AG04449 (cell line): ENCODE data around the gene TNKS1BP1.

Source experiments
- CTCF ChIA-PET: fragments of 350-600 bp; formaldehyde crosslinking; extraction: SDS; loops from one replicate; lab custom pipeline; 2021; ENCODE audit warnings: antibody characterized with exemption; lab: Yijun Ruan, JAX
- POLR2A ChIA-PET: fragments of 400-600, 350-600 bp; formaldehyde crosslinking; extraction: SDS; loops from one replicate; lab custom pipeline; 2020; ENCODE audit warnings: antibody characterized with exemption, inconsistent platforms; lab: Yijun Ruan, JAX
- DNase-seq: peaks from one replicate; pipeline ENCODE4 v3.0.0-alpha.2; 2010; ENCODE audit warnings: low read depth, low spot score
- H3K4me3 ChIP-seq: 2 replicates; pipeline ENCODE4 v1.5.1; 2011; ENCODE audit warnings: low read depth, mild to moderate bottlenecking, control low read depth, low read length
- CTCF ChIP-seq: IDR thresholded peaks from one replicate; pipeline ENCODE4 v1.5.1; 2011; ENCODE audit warnings: mild to moderate bottlenecking, moderate library complexity, low read length, control low read depth, inconsistent platforms; ENCODE audit not compliant: insufficient read depth; ENCODE audit errors: missing control alignments

TNKS1BP1 gene

GRCh38 chr11:57303990-57304579 lies 20.7 kb downstream of the TNKS1BP1 start:
- ChIA-PET CTCF (interaction anchor here (1.1 to 1.8 kb wide), 2 partner anchors 9 to 26 kb away, joined by 4 to 10 read pairs; no protein-coding TSS in a partner anchor), POLR2A (interaction anchor here (0.8 to 2.5 kb wide), 5 partner anchors 8 to 43 kb away, joined by 3 to 6 read pairs (median 5); partner anchors contain the start of genes SSRP1 and TNKS1BP1)
- no peak for TF ChIP-seq CTCF
- H3K4me3 ChIP-seq = no peak overlapping the region
- no peak for DNase-seq

- CTCF ChIA-PET = interaction anchor here (1.1 to 1.8 kb wide), 2 partner anchors 9 to 25 kb away, joined by 4 to 10 read pairs; no protein-coding TSS in a partner anchor
Measured at GRCh38 chr11:57303280-57303989, 21.3 kb downstream of the TNKS1BP1 start.

GRCh38 chr11:57302489-57302888 lies 22.3 kb downstream of the TNKS1BP1 start:
- ChIA-PET POLR2A (interaction anchor here (1.9 to 2.5 kb wide), 2 partner anchors 9 kb away, joined by 6 read pairs; no protein-coding TSS in a partner anchor), CTCF (no interaction called here)
- H3K4me3 ChIP-seq = no peak overlapping the region
- no peak for DNase-seq
- TF ChIP-seq CTCF = no peak

More at GRCh38 chr11:57303280-57303989, 21.3 kb downstream of the TNKS1BP1 start:
- H3K4me3 ChIP-seq = no peak overlapping the region
- POLR2A ChIA-PET = interaction anchor here (0.8 to 2.5 kb wide), 5 partner anchors 8 to 43 kb away, joined by 3 to 6 read pairs (median 5); partner anchors contain the start of genes SSRP1 and TNKS1BP1
- no peak for DNase-seq
- no peak for TF ChIP-seq CTCF

- no peak for TF ChIP-seq CTCF
- no peak for DNase-seq
- ChIA-PET CTCF (no interaction called here), POLR2A (interaction anchor here (2.5 kb wide), 1 partner anchor 10 kb away, joined by 6 read pairs; no protein-coding TSS in a partner anchor)
- no peak overlapping the region for H3K4me3 ChIP-seq
Measured at GRCh38 chr11:57301711-57302423, 22.9 kb downstream of the TNKS1BP1 start.

- TF ChIP-seq CTCF = no peak
- H3K4me3 ChIP-seq = no peak overlapping the region
- POLR2A ChIA-PET = no interaction called here
- no peak for DNase-seq
- CTCF ChIA-PET = no interaction called here
Measured at GRCh38 chr11:57300785-57301184, 24.0 kb downstream of the TNKS1BP1 start.
